GM18502 (cell line): Measurements from ENCODE around the gene RPRML.
"Not testable (repeated sequence)": the region's sequence is repeated elsewhere in the genome, so short reads cannot be mapped to it uniquely, and the experiment has no call there.

Source experiments
- ATAC-seq: cut with Tn5 transposase; IDR thresholded peaks from one replicate; pipeline ENCODE4 v1.9.1; 2021; ENCODE audit warnings: mild to moderate bottlenecking; ENCODE audit not compliant: unreplicated experiment, poor library complexity

The RPRML gene

DNA sequence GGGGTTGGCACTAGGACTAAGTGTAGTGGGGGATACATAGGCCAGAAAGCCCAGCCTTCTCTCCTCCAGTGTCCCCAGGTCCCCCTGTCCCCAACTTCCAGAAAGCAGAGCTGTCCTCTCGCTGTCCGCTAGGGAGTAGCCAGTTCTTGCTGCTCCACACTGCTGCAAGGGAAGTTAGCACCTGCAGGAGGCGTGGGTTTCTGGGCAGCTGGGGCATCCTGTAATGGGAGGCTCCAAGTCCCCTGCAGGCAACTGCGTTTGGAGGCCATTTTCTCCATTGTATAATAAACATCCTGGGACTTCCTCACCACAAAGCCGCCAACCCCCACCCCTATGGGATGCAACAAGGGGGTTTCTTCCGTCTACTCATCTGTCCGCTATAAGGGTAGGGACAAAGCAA lies 1.7 kb downstream of the RPRML start:
- ATAC-seq: no peak

DNA sequence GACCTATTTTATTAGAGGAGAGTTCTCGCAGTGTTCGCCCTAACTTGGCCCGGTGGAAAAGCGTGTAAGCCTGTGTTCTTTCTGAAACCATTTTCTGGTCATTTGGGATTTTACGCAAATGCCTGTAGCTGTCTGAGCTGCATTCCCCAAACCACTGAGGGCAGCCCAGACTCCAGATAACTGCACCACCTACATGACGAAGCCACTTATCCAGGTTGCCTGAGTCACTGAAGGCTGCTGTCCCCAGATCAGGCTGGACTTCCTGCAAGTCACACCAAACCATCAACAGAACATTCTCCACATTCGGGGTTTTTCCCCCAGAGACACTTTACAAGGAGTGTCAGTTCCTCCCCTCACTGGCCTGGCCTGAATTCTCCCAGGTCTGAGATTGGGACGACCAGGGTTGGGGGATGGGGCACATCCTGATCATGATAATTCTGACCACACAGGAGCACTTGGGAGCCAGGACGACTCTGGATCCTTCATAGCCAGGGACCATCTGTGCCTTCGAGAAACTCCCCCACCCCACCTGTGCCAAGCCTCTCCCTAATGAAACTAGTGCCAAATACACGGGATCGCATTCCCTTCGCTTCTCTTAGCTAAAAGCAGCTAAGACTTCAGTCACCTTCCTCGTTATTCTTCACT lies 2.3 kb downstream of the RPRML start:
- ATAC-seq: no peak

DNA sequence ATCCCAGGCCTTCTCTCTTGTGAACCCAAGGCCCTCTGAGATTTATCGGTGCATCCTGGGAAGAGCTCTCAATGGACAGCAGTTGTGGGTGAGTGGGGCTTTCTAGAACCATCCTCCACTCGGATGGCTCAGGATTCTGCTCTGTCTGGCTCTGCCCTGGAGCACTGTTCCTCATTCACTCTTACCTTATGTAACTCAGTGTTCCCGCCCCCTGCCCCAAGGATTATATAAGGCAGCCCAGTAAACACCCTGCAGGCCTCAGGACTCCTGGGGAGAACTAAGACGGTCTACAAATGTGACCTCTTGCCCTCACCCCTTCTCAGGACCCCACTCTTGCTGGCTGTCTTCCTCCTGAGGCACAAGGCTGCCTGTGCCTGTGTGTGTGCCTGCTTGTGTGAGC lies 3.8 kb downstream of the RPRML start:
- no peak for ATAC-seq

DNA sequence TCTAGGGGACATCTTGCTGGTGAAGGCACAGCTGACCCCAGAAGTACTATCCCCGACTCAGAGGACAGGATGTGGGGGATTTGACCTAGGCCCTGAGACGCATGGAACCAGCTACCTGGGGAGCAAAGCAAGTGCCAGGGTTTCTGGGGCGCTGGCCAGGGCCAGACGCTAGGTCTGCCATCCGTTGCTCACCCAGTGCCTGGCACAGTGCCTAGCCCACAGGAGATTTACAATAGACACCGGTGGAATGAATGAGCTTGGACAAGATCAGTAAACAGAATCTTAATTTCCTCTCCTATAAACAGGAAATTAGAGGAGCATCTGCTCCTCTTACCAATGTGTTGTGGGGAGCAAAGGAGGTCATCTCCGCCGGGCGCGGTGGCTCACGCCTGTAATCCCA lies 5.0 kb downstream of the RPRML start:
- ATAC-seq: no peak

DNA sequence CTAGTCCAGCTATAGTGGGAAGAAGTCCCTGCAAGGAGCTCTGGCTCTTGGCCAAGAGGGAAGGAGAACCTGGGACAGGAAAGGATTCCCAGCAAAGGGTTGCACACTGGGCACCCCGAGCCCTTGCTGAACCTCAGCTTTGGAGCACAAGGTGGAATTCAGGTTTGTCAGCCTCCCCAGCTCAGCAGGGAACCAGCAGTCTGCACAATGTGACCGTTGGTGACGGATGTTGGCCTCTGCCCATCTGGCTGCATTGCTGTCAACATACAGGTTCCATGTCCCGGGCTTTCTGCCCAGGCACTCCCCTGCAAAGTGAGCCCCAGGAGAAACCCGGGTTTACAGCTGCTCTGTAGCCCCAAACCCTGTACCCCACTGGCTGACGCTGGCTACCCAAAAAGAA lies 6.7 kb downstream of the RPRML start:
- no peak for ATAC-seq

DNA sequence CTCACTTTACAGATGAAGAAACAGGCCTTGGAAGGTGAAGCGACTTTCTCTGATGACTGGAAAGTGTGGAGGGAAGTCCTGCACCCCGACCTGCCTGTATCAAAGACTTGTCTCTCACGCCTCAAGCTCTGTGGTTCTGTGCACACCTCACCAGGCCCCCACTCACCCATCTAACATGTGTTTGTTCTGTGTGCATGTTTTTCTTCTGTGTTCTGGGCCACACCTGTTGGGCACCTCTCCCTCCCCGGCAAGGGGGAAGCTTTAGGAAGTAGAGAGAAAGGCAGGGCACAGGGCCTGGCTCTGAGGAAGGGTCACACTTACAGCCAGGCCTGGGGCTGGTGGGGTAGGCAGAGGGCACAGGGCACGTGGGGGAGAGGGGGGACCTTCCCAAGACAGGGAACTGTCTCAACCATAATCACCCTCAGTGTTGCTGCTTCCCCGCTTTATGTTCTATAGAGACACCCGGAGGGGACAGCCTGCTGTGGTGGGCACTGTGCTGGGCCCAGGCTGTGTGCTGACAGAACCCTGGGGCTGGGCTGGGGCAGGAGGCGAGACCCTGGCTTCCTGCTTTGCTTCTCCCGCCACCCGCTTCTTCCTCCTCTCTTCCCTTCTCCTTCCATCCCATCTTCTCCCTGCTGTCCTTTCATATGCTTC lies 7.3 kb downstream of the RPRML start:
- no peak for ATAC-seq

DNA sequence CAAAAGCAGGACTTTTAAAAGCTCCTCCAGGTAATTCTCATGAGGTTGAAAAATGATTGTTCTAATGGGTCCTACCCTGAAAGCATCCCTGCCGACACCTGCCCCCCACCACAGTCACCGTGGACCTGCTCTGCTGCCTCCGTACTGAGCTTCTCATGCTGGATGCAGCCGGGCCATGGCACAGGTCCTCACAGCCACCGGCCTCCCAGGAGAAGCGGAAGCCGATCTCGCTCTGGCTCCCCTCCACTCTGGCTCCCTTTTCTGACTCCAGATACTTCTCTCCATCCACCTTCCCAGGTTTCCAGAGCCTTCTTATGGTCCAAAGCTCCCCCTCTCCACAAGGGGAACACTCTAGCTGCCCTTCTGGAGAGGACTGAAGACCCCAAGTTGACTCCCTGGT lies 10.2 kb downstream of the RPRML start:
- ATAC-seq: no peak

DNA sequence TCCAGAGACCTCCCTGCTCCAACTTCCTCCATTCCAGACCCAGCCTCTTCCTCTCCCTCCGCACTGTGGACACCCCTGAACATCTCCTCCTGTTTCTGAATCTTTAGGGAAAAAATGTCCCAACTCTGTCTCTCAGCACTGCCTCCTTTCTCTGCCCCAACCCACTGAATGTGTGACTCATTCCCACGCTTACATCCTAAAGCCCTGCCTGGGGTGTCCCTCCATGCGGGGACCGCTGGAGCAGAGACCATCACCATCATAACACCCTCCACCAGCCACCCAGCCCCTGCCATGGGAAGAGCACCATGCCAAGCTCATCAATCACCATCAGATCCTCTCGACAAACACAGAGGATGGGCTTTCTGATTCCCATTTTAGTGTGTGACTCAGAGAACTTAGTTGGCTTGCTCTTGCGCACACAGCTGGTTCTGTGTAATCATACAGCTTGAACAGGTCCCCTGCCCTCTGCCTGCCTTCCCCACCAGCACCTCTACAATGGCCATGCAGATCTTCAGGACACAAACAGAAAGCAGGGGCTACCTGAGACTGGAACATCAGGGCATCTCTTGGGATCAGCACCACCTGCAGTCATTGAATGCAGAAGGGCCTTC lies 10.7 kb downstream of the RPRML start:
- ATAC-seq: no peak

DNA sequence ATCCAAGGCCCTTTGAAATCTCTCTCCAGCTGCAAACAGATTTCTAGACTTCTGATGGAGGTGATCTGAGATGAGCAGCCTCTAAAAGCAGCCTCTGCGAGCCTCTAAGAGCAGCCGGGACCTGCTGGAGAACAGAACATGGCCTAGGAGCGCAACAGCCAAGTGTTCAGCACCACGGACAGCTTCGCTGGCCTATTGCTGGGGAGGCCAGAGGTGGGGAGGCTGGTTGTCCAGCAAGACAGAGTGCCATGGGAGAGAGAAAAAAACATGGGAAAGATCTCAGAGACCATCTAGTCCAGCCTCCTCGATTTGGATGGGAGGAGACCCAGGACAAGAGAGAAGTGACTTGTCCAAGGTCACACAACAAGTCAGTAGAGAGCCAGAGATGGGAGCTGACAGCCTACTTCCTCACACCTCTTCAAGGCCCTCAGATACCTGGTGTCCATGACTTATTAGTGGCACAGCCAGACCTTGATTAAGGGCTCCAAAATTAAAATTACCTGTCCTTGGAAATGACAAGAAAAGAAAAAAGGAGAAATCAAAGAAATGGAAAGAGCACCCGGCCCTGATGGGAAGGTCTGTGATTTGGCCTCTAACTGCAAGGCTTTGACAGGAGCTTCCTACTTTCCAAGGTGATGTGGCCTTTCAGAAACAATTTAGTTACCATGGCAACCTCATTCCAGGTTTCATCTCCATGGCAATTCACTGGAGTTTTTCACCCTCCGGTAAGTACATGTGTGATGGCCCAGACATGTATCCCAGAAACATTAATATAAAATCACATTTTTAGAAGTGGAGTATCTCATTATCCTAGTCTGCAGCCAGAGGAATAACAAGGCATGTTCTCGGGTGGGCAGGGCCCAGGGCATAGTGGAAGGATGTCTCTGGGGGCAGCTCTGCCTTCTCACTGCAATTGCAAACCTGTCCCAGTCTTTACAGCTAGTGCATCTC lies 14.5 kb downstream of the RPRML start:
- no peak for ATAC-seq

DNA sequence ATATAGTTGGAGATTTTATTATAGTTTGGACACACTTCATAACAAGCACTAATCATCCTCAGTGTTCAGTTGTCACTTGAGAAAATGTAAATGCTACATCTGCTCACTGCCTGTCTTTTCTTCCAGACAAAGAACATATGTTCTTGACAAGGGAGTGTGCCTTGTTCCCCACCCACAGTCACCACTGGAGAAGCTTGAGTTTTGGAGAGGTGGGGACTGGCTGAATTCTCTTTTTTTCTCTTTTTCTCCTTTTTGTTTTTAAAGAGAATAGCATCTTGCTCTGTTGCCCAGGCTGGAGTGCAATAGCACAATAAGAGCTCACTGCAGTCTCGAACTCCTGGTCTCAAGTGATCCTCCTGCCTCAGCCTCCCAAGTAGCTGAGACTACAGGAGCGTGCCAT lies 15.5 kb downstream of the RPRML start:
- no peak for ATAC-seq

DNA sequence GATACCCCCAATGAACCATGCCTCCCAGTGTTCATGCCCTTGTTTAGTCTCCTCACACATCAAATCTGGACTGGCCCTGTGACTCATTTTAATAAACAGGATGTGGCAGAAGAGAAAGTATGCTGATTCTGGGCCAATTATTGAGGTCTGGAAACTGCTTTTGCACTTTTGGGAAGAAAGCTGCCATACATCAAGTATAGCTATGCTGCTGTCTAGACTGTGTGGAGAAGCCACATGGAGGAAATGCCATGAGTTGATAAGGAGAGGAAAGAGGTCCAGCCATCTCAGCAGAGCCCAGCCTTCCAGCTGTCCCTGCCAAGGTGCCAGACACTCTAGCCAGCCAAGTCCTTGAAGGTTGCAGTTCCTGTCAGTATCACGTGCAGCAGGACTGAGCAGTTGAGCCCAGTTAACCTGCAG lies 16.7 kb downstream of the RPRML start:
- no peak for ATAC-seq

DNA sequence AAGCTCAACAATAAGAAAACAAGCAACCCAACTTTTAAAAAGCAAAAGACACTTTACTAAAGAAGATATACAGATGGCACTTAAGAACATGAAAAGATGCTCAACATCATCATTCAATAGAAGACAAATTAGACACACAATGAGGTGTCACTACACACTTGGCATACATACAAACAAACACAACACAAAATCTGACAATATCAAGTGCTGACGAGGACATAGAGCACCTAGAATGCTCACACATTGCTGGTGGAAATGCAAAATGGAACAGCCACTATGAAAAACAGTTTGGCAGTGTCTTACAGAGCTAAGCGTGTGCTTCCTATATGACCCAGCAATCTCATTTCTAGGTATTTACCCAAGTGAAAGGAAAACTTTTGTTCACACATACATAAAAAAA lies 18.9 kb downstream of the RPRML start:
- no peak for ATAC-seq

DNA sequence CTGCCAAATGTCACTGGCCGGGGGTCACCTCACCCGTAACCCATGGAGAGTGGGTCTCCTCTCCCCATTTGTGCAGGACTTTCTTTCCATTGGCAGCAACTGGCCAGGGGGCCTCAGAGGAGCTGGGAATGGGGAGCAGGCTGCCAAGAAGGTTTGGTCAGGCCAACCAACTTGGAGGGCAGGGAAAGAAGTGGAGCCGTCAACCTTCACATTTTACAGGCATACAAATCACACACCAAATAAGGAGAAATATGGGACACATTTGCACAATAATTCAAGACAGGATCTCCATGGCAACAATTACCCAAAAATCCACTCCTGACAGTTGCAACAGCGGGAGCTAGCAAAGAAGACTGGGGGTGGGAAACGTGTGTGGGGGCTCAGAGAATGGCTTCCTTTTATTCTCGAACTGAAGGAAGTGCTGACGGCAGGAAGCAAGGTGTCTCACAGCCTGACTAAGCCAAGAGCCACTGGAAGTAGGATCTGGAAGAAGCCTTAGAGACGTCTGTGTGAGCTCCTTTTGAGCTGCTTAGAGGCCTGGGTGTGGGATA lies 20.9 kb downstream of the RPRML start:
- ATAC-seq: no peak

DNA sequence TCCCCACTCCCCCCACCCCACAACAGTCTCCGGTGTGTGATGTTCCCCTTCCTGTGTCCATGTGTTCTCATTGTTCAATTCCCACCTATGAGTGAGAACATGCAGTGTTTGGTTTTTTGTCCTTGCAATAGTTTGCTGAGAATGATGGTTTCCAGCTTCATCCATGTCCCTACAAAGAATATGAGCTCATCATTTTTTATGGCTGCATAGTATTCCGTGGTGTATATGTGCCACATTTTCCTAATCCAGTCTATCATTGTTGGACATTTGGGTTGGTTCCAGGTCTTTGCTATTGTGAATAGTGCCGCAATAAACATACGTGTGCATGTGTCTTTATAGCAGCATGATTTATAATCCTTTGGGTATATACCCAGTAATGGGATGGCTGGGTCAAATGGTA lies 25.9 kb downstream of the RPRML start:
- ATAC-seq: not testable (repeated sequence)

DNA sequence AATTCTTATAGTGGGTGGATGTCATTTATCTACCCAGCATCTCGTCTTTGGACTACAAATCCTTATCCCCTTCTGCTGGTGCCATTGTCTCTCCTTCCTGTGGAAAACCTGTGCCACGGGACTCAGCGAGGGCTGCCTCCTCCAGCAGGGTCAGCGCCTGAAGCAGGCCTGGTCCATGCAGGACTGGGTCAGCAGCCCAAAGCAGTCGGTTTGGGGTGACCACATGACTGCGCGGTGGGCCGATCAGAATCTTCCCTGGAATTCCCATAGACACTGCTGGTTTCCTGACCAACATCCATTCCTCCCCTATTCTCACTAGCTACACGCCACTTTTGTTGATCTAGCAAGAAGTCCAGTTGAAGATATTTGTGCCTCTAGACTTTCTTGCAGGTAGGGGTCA lies 26.9 kb downstream of the RPRML start:
- no peak for ATAC-seq

DNA sequence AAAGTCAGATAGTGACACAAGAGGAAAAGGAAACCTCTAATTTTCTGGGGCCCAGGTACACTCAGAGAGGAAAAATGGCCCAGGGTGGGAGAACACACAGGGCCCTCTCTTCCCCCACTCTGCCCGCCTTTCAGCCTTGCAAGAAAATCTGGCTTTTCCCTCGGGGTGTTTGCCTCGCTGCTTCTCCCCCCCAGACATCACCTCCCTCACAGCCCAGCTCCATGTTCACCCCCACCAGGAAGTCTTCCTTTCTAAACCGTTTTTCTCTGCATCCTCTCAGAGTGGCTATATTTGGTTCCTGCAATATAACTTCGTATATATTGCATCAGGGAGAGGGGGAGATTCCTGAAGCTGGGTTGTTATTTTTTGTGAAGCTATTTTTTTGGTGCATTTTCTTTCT lies 27.3 kb downstream of the RPRML start:
- no peak for ATAC-seq

DNA sequence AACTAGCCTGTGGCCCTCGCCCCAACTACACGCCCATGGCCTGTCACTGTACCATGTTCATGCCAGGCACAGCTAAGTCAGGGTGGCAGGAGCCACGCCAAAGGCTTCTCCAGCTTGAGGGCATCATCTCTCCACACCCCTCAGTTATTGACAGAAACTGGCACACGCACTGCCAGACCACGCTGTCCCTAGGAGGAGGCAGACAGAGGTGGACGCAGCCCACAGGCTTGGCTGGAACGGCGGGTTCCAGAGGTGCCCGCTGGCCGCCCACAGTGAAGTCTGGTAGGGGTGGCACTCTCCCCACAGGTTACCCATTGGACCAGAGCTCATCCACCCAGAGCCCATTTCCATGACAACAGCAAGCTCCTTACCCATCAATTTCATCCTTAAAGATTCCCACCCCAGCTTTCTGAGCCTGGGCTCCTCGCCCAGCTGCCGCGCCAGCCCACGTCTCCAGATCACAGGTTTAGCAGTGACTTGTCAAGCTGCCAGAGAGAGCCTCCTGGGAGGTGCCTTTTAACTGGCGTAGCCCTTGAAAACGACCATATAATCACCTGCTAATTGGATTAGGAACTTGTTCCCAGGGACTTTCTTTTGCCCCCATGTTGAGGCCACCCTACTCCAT lies 27.9 kb downstream of the RPRML start:
- no peak for ATAC-seq

DNA sequence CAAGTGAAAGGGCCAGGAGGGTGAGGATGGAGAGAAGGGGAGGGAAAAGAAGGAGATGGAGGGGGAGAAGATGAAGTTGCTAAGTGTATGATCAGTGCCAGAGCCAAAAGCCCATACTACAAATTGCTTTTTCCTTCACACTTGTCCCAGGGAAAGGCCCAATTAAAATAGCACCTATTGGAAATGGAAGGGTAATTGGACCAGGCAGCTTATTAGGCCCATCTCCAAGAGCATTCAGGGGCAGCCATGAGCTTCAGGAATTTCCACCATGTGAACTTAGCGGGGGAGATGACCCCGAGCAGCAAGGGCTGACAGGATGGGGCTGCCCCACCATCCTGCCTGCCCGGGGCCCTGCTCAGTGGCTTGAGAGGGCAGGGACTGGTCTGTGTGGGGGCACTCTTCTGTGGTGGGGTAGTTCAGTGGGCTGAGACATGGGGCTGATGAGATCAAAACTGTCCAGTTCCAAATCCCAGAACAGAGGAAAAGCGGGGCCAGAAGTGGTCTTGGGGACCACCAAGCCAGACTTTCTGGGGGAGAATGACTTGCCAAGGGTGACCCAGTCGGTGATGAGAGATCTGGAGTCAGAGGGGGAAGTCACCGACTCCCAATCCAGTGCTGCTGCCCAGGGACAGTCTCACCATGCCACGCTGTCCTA lies 28.6 kb downstream of the RPRML start:
- ATAC-seq: no peak

DNA sequence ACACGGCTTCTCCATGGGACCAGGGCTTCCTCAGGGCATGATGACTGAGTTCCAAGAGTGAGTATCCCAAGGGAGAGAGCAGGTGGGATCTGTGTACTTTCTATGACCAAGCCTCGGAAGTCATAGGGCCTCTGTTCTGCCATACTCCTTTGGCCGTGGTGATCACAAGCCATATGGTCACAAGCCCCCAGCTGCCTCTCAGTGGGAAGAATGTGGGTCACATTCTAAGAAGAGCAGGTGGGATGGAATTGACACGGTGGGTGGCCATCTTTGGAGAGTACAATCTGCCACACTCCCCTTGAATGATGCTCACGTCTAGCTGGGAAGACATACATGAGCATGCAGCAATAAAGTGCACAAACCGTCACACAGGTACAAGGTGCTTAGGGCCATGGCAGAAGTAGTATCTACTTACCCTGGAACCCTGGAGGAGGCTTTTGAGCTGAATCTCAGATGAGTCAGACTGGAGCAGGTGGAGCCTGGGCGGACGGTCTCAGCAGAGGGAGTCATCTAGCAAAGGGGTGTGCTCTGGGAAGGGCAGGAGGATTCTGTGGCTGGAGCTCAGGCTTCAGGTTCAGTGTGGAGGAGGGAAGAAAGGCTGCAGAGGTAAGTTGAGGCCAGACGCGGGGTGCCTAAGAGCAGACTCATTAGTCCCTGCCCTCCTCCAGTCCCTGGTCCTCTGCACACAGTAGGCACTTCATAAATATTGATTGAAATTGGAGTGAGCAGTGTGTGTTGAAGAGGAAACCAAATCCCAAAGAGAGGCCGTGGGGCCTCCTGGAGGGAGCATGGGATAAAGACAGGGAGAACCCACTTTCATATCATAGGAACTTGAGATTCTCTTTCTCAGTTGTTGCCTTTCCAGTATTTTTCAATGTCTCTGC lies 29.5 kb downstream of the RPRML start:
- ATAC-seq: no peak
